CD14-positive monocyte (primary cell): ENCODE data around the gene BDNF. TPM values are rescaled to one million over a fixed set of nuclear protein-coding genes. Genes with fewer than 3 reads are reported as not detected.

ENCODE experiments used
- DNase-seq, 3 donors: peaks; one replicate each; pipeline ENCODE4 v3.0.0-alpha.2; 2011 to 2022
- H2AFZ ChIP-seq: 2 replicates; pipeline ENCODE4 v1.6.0; 2012; ENCODE audit warnings: mild to moderate bottlenecking, low read depth, low read length, inconsistent platforms; ENCODE audit not compliant: insufficient read depth, poor library complexity, severe bottlenecking
- H3K27ac ChIP-seq, 2 donors: 1 replicate in 1 of 2; 2 replicates in 1 of 2; pipeline ENCODE4 v1.5.1; 2012 to 2013; ENCODE audit warnings: low read length in 2 of 2, control low read depth in 1 of 2, inconsistent platforms in 1 of 2, low read depth in 1 of 2, mild to moderate bottlenecking in 1 of 2
- H3K27me3 ChIP-seq, 2 donors: one replicate each; pipeline versions ENCODE4 v1.6.0 to v1.6.1; 2011 to 2013; ENCODE audit warnings: low read length in 2 of 2; ENCODE audit not compliant: control insufficient read depth in 2 of 2, insufficient read depth in 2 of 2
- H3K36me3 ChIP-seq, 2 donors: replicated peaks in 1 of 2; 1 replicate in 1 of 2; 2 replicates in 1 of 2; pipeline versions ENCODE4 v1.5.1 to v1.6.1; 2012 to 2013; ENCODE audit warnings: low read length in 2 of 2, control low read depth in 1 of 2, inconsistent platforms in 1 of 2, mild to moderate bottlenecking in 1 of 2; ENCODE audit not compliant: insufficient read depth in 2 of 2, control insufficient read depth in 1 of 2
- H3K4me1 ChIP-seq, 2 donors: 1 replicate in 1 of 2; 2 replicates in 1 of 2; pipeline versions ENCODE4 v1.5.1 to v1.6.1; 2012 to 2013; ENCODE audit warnings: low read length in 2 of 2, control low read depth in 1 of 2, inconsistent platforms in 1 of 2, mild to moderate bottlenecking in 1 of 2, moderate library complexity in 1 of 2; ENCODE audit not compliant: insufficient read depth in 2 of 2, control insufficient read depth in 1 of 2
- H3K4me2 ChIP-seq: replicated peaks from 2 replicates; pipeline ENCODE3; 2012; ENCODE audit warnings: low read length, moderate library complexity, mild to moderate bottlenecking; ENCODE audit not compliant: poor library complexity, severe bottlenecking; ENCODE audit errors: extremely low read depth
- H3K4me3 ChIP-seq, 3 experiments: fragments of 200-600 bp in 1 of 3; sonication (generic) in 1 of 3; replicated peaks in 1 of 3; 1 replicate in 2 of 3; 2 replicates in 1 of 3; pipeline ENCODE4 v1.5.1; 2011 to 2013; ENCODE audit warnings: low read length in 3 of 3, mild to moderate bottlenecking in 3 of 3, control low read depth in 2 of 3, low read depth in 2 of 3, inconsistent platforms in 1 of 3, moderate library complexity in 1 of 3
- H3K79me2 ChIP-seq: 2 replicates; pipeline ENCODE4 v1.6.0; 2012; ENCODE audit warnings: mild to moderate bottlenecking, control low read depth, inconsistent platforms, low read length, moderate library complexity; ENCODE audit not compliant: insufficient read depth
- H3K9ac ChIP-seq: 2 replicates; pipeline ENCODE4 v1.6.0; 2017; ENCODE audit warnings: low read length, mild to moderate bottlenecking; ENCODE audit not compliant: insufficient read depth, poor library complexity, severe bottlenecking
- H3K9me3 ChIP-seq, 2 donors: replicated peaks in 1 of 2; 1 replicate in 1 of 2; 2 replicates in 1 of 2; pipeline versions ENCODE4 v1.5.1 to v1.6.1; 2012 to 2013; ENCODE audit warnings: low read length in 2 of 2, control low read depth in 1 of 2; ENCODE audit not compliant: control insufficient read depth in 1 of 2, insufficient read depth in 1 of 2
- H4K20me1 ChIP-seq: 2 replicates; pipeline ENCODE4 v1.6.0; 2012; ENCODE audit warnings: mild to moderate bottlenecking, low read length, control low read depth, moderate library complexity; ENCODE audit not compliant: insufficient read depth
- H3K27ac Mint-ChIP-seq, 7 donors: one replicate each; pipeline ENCODE4 v1.8.0; 2020; ENCODE audit warnings: mild to moderate bottlenecking in 7 of 7, mixed read lengths in 7 of 7, moderate library complexity in 6 of 7, inconsistent platforms in 2 of 7
- H3K27me3 Mint-ChIP-seq, 3 donors: one replicate each; pipeline ENCODE4 v1.8.0; 2021 to 2022; ENCODE audit warnings: low read depth in 3 of 3, mild to moderate bottlenecking in 3 of 3, mixed read lengths in 3 of 3, moderate library complexity in 3 of 3, inconsistent platforms in 1 of 3
- H3K36me3 Mint-ChIP-seq, 2 donors: one replicate each; pipeline ENCODE4 v1.8.0; 2020; ENCODE audit warnings: mixed read lengths in 2 of 2, inconsistent platforms in 1 of 2, mild to moderate bottlenecking in 1 of 2
- H3K4me1 Mint-ChIP-seq: one replicate; pipeline ENCODE4 v1.8.0; 2020; ENCODE audit warnings: mild to moderate bottlenecking, mixed read lengths
- H3K4me3 Mint-ChIP-seq, 2 donors: one replicate each; pipeline ENCODE4 v1.8.0; 2020; ENCODE audit warnings: mild to moderate bottlenecking in 2 of 2, mixed read lengths in 2 of 2, moderate library complexity in 1 of 2
- H3K9me3 Mint-ChIP-seq, 7 donors: one replicate each; pipeline ENCODE4 v1.8.0; 2020 to 2022; ENCODE audit warnings: mixed read lengths in 7 of 7, mild to moderate bottlenecking in 6 of 7, moderate library complexity in 6 of 7, inconsistent platforms in 2 of 7
- WGBS: methylation state at CpG from one replicate; pipeline ENCODE4 v1.1.5; 2013; ENCODE audit warnings: missing lambda C conversion rate; ENCODE audit not compliant: insufficient coverage; 5-methylcytosine and 5-hydroxymethylcytosine counted together
- intact Hi-C, 2 donors: fragments of 100-400 bp; cut with micrococcal nuclease; formaldehyde crosslinking; loops; one replicate each; pipeline versions ENCODE4 v1.15.0 to v1.15.1; 2023
- polyA plus RNA-seq, 3 donors: library from polyadenylated mRNA; depleted of rRNA in 1 of 3; unstranded in 2 of 3; stranded (reverse) in 1 of 3; fragments of 300-500 nt in 2 of 3; fragments of >200 nt in 1 of 3; fragmentation: Illumina TruSeq in 2 of 3; gene quantifications; 1 replicate in 2 of 3; 2 replicates in 1 of 3; pipeline ENCODE4 v1.2.3, GENCODE V29; 2012 to 2021
- TF ChIP-seq, protein P1 (sequence below): fragments of 200-600 bp; IDR thresholded peaks from one replicate; pipeline ENCODE4 v1.8.0; 2022; ENCODE audit warnings: antibody characterized with exemption, mild to moderate bottlenecking

The BDNF gene
- polyA plus RNA-seq, 3 donors, result not detected

GRCh38 chr11:27710536-27710935, 10.3 kb upstream of the BDNF start:
- no peaks in the 10 kb centered on the region for H3K9me3 Mint-ChIP-seq
- no peak overlapping the region for H3K9ac ChIP-seq
- TF ChIP-seq, protein P1, sequence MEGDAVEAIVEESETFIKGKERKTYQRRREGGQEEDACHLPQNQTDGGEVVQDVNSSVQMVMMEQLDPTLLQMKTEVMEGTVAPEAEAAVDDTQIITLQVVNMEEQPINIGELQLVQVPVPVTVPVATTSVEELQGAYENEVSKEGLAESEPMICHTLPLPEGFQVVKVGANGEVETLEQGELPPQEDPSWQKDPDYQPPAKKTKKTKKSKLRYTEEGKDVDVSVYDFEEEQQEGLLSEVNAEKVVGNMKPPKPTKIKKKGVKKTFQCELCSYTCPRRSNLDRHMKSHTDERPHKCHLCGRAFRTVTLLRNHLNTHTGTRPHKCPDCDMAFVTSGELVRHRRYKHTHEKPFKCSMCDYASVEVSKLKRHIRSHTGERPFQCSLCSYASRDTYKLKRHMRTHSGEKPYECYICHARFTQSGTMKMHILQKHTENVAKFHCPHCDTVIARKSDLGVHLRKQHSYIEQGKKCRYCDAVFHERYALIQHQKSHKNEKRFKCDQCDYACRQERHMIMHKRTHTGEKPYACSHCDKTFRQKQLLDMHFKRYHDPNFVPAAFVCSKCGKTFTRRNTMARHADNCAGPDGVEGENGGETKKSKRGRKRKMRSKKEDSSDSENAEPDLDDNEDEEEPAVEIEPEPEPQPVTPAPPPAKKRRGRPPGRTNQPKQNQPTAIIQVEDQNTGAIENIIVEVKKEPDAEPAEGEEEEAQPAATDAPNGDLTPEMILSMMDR, result no peak
- no peaks in the 10 kb centered on the region for H3K36me3 ChIP-seq
- H3K9me3 ChIP-seq, result no peaks in the 10 kb centered on the region
- no peak overlapping the region for H3K4me3 Mint-ChIP-seq
- no peak overlapping the region for H3K27ac Mint-ChIP-seq
- H3K4me3 ChIP-seq, result no peak overlapping the region
- intact Hi-C loops, result no loop called here
- no CpG with 5 or more reads among the region's 2 CpGs for WGBS
- H3K4me2 ChIP-seq, result no peak overlapping the region
- H2AFZ ChIP-seq, result no peak overlapping the region
- H4K20me1 ChIP-seq, result no peaks in the 10 kb centered on the region
- H3K27me3 Mint-ChIP-seq, result peaks cover 14 to 27% (median 16%) of the 10 kb centered on the region in 3 donors
- H3K4me1 Mint-ChIP-seq, result no peaks in the 10 kb centered on the region
- H3K27ac ChIP-seq, result no peak overlapping the region
- no peaks in the 10 kb centered on the region for H3K36me3 Mint-ChIP-seq
- peaks cover 4 to 22% of the 10 kb centered on the region in 2 donors for H3K27me3 ChIP-seq
- H3K79me2 ChIP-seq, result no peaks in the 10 kb centered on the region
- H3K4me1 ChIP-seq, result no peaks in the 10 kb centered on the region
- no peak for DNase-seq

DNA sequence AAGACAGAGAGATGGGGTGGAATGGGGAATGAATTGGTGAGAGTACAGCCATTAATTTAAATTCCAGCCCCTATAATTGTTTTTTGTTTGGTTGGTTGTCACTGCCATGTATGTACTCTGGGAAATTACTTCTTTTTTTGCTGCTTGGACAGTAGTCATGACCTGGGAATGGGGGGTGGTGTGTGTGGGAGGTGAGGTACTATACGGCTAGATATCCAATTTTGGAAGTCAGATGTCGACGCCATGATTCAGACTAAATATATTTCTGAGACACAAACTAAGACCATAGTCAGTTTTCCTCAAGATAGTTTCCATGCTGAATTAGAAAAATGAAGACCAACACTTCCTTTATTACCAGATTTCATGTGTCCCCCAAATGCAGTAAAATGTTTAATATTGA, 7.4 kb upstream of the BDNF start:
- H3K4me3 Mint-ChIP-seq, result peak overlapping the region in 1 of 2 donors; percentile 8
- no peaks in the 10 kb centered on the region for H3K4me1 Mint-ChIP-seq
- H3K27me3 ChIP-seq, result peaks cover 24 to 35% of the 10 kb centered on the region in 2 donors

More for the DNA sequence above, 7.4 kb upstream of the BDNF start:
- Histone ChIP-seq H2AFZ (no peak overlapping the region), H3K4me3 (no peak overlapping the region), H3K4me2 (no peak overlapping the region), H3K27ac (no peak overlapping the region), H3K36me3 (no peaks in the 10 kb centered on the region), H3K79me2 (no peaks in the 10 kb centered on the region), H4K20me1 (no peaks in the 10 kb centered on the region), H3K9ac (no peak overlapping the region), H3K9me3 (no peaks in the 10 kb centered on the region), H3K4me1 (no peaks in the 10 kb centered on the region)
- no CpG with 5 or more reads among the region's 3 CpGs for WGBS
- Mint-ChIP-seq H3K9me3 (peaks cover 0 to under 1% (median 0%) of the 10 kb centered on the region in 7 donors), H3K27me3 (peaks cover 22 to 39% (median 26%) of the 10 kb centered on the region in 3 donors), H3K36me3 (no peaks in the 10 kb centered on the region), H3K27ac (no peak overlapping the region)
- TF ChIP-seq, protein P1, result no peak
- intact Hi-C loops, result no loop called here
- DNase-seq, result no peak
